Measurements from ENCODE around the gene LRWD1.

DNA sequence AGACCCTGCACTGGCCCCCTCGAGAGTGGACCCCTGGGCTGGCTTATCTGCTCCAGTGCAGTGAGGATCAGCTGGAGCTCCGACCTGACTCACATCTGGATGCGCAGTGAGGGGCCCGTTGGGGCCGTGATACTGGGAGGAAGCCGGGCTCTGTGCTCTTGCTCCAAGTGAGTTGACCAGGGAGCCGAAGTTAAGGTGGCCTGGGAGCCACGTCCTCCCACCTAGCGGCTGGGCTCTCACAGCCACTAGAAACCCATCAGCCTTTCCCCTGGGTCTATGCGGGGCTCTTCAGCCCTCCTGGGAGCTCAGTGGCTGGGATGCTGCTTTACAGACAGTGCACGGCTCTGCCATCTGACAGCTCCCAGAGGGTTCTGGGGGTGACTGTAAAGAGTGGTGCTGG lies 9.2 kb upstream of the LRWD1 start:
- TF ChIP-seq, protein P1, sequence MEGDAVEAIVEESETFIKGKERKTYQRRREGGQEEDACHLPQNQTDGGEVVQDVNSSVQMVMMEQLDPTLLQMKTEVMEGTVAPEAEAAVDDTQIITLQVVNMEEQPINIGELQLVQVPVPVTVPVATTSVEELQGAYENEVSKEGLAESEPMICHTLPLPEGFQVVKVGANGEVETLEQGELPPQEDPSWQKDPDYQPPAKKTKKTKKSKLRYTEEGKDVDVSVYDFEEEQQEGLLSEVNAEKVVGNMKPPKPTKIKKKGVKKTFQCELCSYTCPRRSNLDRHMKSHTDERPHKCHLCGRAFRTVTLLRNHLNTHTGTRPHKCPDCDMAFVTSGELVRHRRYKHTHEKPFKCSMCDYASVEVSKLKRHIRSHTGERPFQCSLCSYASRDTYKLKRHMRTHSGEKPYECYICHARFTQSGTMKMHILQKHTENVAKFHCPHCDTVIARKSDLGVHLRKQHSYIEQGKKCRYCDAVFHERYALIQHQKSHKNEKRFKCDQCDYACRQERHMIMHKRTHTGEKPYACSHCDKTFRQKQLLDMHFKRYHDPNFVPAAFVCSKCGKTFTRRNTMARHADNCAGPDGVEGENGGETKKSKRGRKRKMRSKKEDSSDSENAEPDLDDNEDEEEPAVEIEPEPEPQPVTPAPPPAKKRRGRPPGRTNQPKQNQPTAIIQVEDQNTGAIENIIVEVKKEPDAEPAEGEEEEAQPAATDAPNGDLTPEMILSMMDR (IDR thresholded peaks at IDR 0.05): no peak
- TF ChIP-seq POLR2A (IDR thresholded peaks at IDR 0.05): no peak

Measured in heart left ventricle (tissue), 13 donors.